ENCODE measurements around the gene MPLKIP. TPM values are rescaled to one million over a fixed set of nuclear protein-coding genes. Genes with fewer than 3 reads are reported as not detected.
"Not testable (repeated sequence)": the region's sequence is repeated elsewhere in the genome, so short reads cannot be mapped to it uniquely, and the experiment has no call there.

The MPLKIP gene
- total and polyA plus RNA-seq, 10 donors: 28.1 to 64.5 (median 41.2) TPM

- intact Hi-C loops (cut with DNase I; ENCODE audit: low total_unique reads): no loop called here
- Histone ChIP-seq H3K27me3 (replicated peaks in 1 of 7) (no peaks in the 10 kb centered on the region), H3K36me3 (no peaks in the 10 kb centered on the region), H3K27ac (no peak overlapping the region), H3K4me3 (no peak overlapping the region), H3K9me3 (no peaks in the 10 kb centered on the region), H3K4me1 (no peaks in the 10 kb centered on the region)
- TF ChIP-seq CTCF (IDR thresholded peaks at IDR 0.05 in 8 of 11, conservative IDR thresholded peaks at IDR 0.05 in 3 of 11) (no peak), POLR2A (IDR thresholded peaks at IDR 0.05) (no peak), POLR2AphosphoS5 (IDR thresholded peaks at IDR 0.05) (no peak)
- WGBS, 5 donors: 50 to 91% (median 78%) methylated on average over 1 of the region's 1 CpG
- no peak for DNase-seq
These were observed 17.1 kb upstream of the MPLKIP start for GRCh38 chr7:40151504-40151903.

- Histone ChIP-seq H3K27ac (no peak overlapping the region), H3K9me3 (no peaks in the 10 kb centered on the region), H3K27me3 (replicated peaks in 1 of 7) (no peaks in the 10 kb centered on the region), H3K36me3 (no peaks in the 10 kb centered on the region), H3K4me1 (no peaks in the 10 kb centered on the region), H3K4me3 (no peak overlapping the region)
- WGBS, 5 donors: 86 to 95% (median 87%) methylated on average over 2 of the region's 2 CpGs
- no peak for DNase-seq
- TF ChIP-seq POLR2AphosphoS5 (IDR thresholded peaks at IDR 0.05): no peak
- no peak for TF ChIP-seq POLR2A (IDR thresholded peaks at IDR 0.05)
- TF ChIP-seq CTCF (IDR thresholded peaks at IDR 0.05 in 8 of 11, conservative IDR thresholded peaks at IDR 0.05 in 3 of 11): no peak
- intact Hi-C loops (cut with DNase I; ENCODE audit: low total_unique reads): no loop called here
These were observed 14.2 kb upstream of the MPLKIP start for GRCh38 chr7:40148671-40149070.

GRCh38 chr7:40148247-40148580, 13.8 kb upstream of the MPLKIP start:
- H3K4me1 ChIP-seq; H3K36me3 ChIP-seq; H3K4me3 ChIP-seq; intact Hi-C loops (cut with DNase I; ENCODE audit: low total_unique reads); H3K27me3 ChIP-seq (replicated peaks in 1 of 7); DNase-seq; H3K27ac ChIP-seq; H3K9me3 ChIP-seq: not testable (repeated sequence)
- 89 to 95% (median 93%) methylated on average over 7 of the region's 7 CpGs for WGBS, 5 donors

GRCh38 chr7:40147371-40148246, 13.2 kb upstream of the MPLKIP start:
- no peak overlapping the region for H3K27ac ChIP-seq
- H3K4me3 ChIP-seq: no peak overlapping the region
- no peaks in the 10 kb centered on the region for H3K36me3 ChIP-seq
- intact Hi-C loops (cut with DNase I; ENCODE audit: low total_unique reads): no loop called here
- H3K9me3 ChIP-seq: no peaks in the 10 kb centered on the region
- H3K4me1 ChIP-seq: no peaks in the 10 kb centered on the region
- TF ChIP-seq POLR2AphosphoS5 (IDR thresholded peaks at IDR 0.05): no peak
- TF ChIP-seq POLR2A (IDR thresholded peaks at IDR 0.05): no peak
- no peak for TF ChIP-seq CTCF (IDR thresholded peaks at IDR 0.05 in 8 of 11, conservative IDR thresholded peaks at IDR 0.05 in 3 of 11)
- 86 to 90% (median 87%) methylated on average over 19 of the region's 19 CpGs for WGBS, 5 donors
- DNase-seq: no peak
- no peaks in the 10 kb centered on the region for H3K27me3 ChIP-seq (replicated peaks in 1 of 7)

GRCh38 chr7:40145596-40146130, 11.2 kb upstream of the MPLKIP start:
- H3K27ac ChIP-seq; H3K4me3 ChIP-seq; H3K36me3 ChIP-seq; H3K4me1 ChIP-seq; H3K27me3 ChIP-seq (replicated peaks in 1 of 7); intact Hi-C loops (cut with DNase I; ENCODE audit: low total_unique reads); DNase-seq; H3K9me3 ChIP-seq: not testable (repeated sequence)
- 72 to 87% (median 80%) methylated on average over 3 of the region's 3 CpGs for WGBS, 5 donors

- intact Hi-C loops (cut with DNase I; ENCODE audit: low total_unique reads); H3K4me3 ChIP-seq; H3K27me3 ChIP-seq (replicated peaks in 1 of 7); DNase-seq; H3K36me3 ChIP-seq; H3K27ac ChIP-seq; H3K9me3 ChIP-seq; H3K4me1 ChIP-seq: not testable (repeated sequence)
- WGBS, 5 donors: 88 to 95% (median 91%) methylated on average over 5 of the region's 5 CpGs
These were observed 7.5 kb upstream of the MPLKIP start for GRCh38 chr7:40141916-40142315.

- DNase-seq; H3K9me3 ChIP-seq; H3K4me1 ChIP-seq; intact Hi-C loops (cut with DNase I; ENCODE audit: low total_unique reads); H3K27me3 ChIP-seq (replicated peaks in 1 of 7); H3K27ac ChIP-seq; H3K4me3 ChIP-seq; H3K36me3 ChIP-seq: not testable (repeated sequence)
- 94 to 97% (median 96%) methylated on average over 13 of the region's 13 CpGs for WGBS, 5 donors
These were observed 5.5 kb upstream of the MPLKIP start for GRCh38 chr7:40139891-40140290.
